ENCODE measurements around the gene PRR29.

- TF ChIP-seq CTCF (IDR thresholded peaks at IDR 0.05), result no peak
- TF ChIP-seq POLR2AphosphoS5 (IDR thresholded peaks at IDR 0.05), result no peak
- no peak for TF ChIP-seq POLR2A (IDR thresholded peaks at IDR 0.05)
Measured at GRCh38 chr17:63975541-63976092, 22.5 kb upstream of the PRR29 start.

All from stomach (tissue), 4 donors.